ENCODE data around the gene KIF1B. TPM values are rescaled to one million over a fixed set of nuclear protein-coding genes. Genes with fewer than 3 reads are reported as not detected.
A peak's percentile ranks its signal among the peaks of the same experiment; 100 is the strongest.

The KIF1B gene
- total and polyA plus RNA-seq, 2 donors (not counting 1 experiment from before 2014, with no cell fraction given), result 3.5 to 16.4 TPM

GRCh38 chr1:10173582-10173981 lies 36.8 kb upstream of the KIF1B start:
- H3K4me2 ChIP-seq (replicated peaks; ENCODE audit: low read depth, low read length, poor library complexity, severe bottlenecking), result no peak overlapping the region
- 75% methylated on average over 9 of the region's 10 CpGs for whole genome bisulfite sequencing (ENCODE audit: insufficient coverage)
- ATAC-seq (ENCODE audit: low read depth) (peak; percentile 14), DNase-seq (peak; percentile 39)
- no peaks in the 10 kb centered on the region for H3K4me1 ChIP-seq (ENCODE audit: control insufficient read depth in 2 of 2, insufficient read depth in 2 of 2, low read length in 2 of 2)
- no peak overlapping the region for H3K4me3 ChIP-seq (ENCODE audit: control extremely low read depth in 1 of 5, extremely low read depth in 1 of 5, insufficient read depth in 1 of 5, low read depth in 2 of 5, low read length in 4 of 5)
- H3K79me2 ChIP-seq (ENCODE audit: control insufficient read depth, insufficient read depth, low read length), result no peaks in the 10 kb centered on the region
- H3K27me3 Mint-ChIP-seq, result no peaks in the 10 kb centered on the region
- no peak overlapping the region for H3K9ac ChIP-seq (ENCODE audit: low read length)
- TF ChIP-seq CTCF (IDR thresholded peaks at IDR 0.05) (no peak), EZH2 (IDR thresholded peaks at IDR 0.05; ENCODE audit: borderline replicate concordance, insufficient read depth, low read depth, low read length, poor library complexity, severe bottlenecking) (no peak)
- H3K27me3 ChIP-seq (replicated peaks in 1 of 4; ENCODE audit: control extremely low read depth in 1 of 4, control insufficient read depth in 3 of 4, insufficient read depth in 4 of 4, low read length in 3 of 4), result no peaks in the 10 kb centered on the region
- no peak overlapping the region for H3K27ac Mint-ChIP-seq
- no peaks in the 10 kb centered on the region for H3K9me3 ChIP-seq (ENCODE audit: control extremely low read depth in 1 of 3, control insufficient read depth in 2 of 3, insufficient read depth in 1 of 3, low read length in 2 of 3)
- intact Hi-C loops (cut with micrococcal nuclease), result no loop called here
- H3K36me3 ChIP-seq (replicated peaks in 1 of 2; ENCODE audit: control extremely low read depth in 1 of 2, control insufficient read depth in 1 of 2, extremely low read depth in 1 of 2, insufficient read depth in 2 of 2, low read length in 1 of 2), result peaks cover 2 to 33% of the 10 kb centered on the region in 2 experiments
- H3K27ac ChIP-seq (ENCODE audit: low read length in 2 of 2), result no peak overlapping the region
- no peaks in the 10 kb centered on the region for H4K20me1 ChIP-seq (ENCODE audit: control insufficient read depth, insufficient read depth, low read length, poor library complexity, severe bottlenecking)
- ChIA-PET POLR2A (no interaction called here), CTCF (no interaction called here)
- no peak overlapping the region for H3K4me3 Mint-ChIP-seq
- peaks cover 4% of the 10 kb centered on the region for H3K4me1 Mint-ChIP-seq
- H3K9me3 Mint-ChIP-seq (ENCODE audit: insufficient read depth), result peaks cover 5% of the 10 kb centered on the region
- no peak overlapping the region for H2AFZ ChIP-seq (ENCODE audit: insufficient read depth, low read depth, low read length, poor library complexity, severe bottlenecking)

GRCh38 chr1:10177876-10178275 lies 32.5 kb upstream of the KIF1B start:
- Mint-ChIP-seq H3K27me3 (no peaks in the 10 kb centered on the region), H3K4me3 (no peak overlapping the region), H3K9me3 (ENCODE audit: insufficient read depth) (peaks cover 5% of the 10 kb centered on the region), H3K27ac (peak overlapping the region; percentile 20), H3K4me1 (no peaks in the 10 kb centered on the region)
- no peak overlapping the region for H3K9ac ChIP-seq (ENCODE audit: low read length)
- ChIA-PET CTCF (interaction anchor here (1.3 kb wide), 1 partner anchor 31 kb away, joined by 3 read pairs; no protein-coding TSS in a partner anchor), POLR2A (no interaction called here)
- intact Hi-C loops (cut with micrococcal nuclease), result no loop called here
- TF ChIP-seq EZH2 (IDR thresholded peaks at IDR 0.05; ENCODE audit: borderline replicate concordance, insufficient read depth, low read depth, low read length, poor library complexity, severe bottlenecking), result no peak
- no peaks in the 10 kb centered on the region for H3K9me3 ChIP-seq (ENCODE audit: control extremely low read depth in 1 of 3, control insufficient read depth in 2 of 3, insufficient read depth in 1 of 3, low read length in 2 of 3)
- no peak overlapping the region for H3K4me3 ChIP-seq (ENCODE audit: control extremely low read depth in 1 of 5, extremely low read depth in 1 of 5, insufficient read depth in 1 of 5, low read depth in 2 of 5, low read length in 4 of 5)
- H3K27ac ChIP-seq (ENCODE audit: low read length in 2 of 2), result no peak overlapping the region
- H3K27me3 ChIP-seq (replicated peaks in 1 of 4; ENCODE audit: control extremely low read depth in 1 of 4, control insufficient read depth in 3 of 4, insufficient read depth in 4 of 4, low read length in 3 of 4), result no peaks in the 10 kb centered on the region
- H2AFZ ChIP-seq (ENCODE audit: insufficient read depth, low read depth, low read length, poor library complexity, severe bottlenecking), result no peak overlapping the region
- no peak for ATAC-seq (ENCODE audit: low read depth)
- no peak overlapping the region for H3K4me2 ChIP-seq (replicated peaks; ENCODE audit: low read depth, low read length, poor library complexity, severe bottlenecking)
- no peaks in the 10 kb centered on the region for H3K4me1 ChIP-seq (ENCODE audit: control insufficient read depth in 2 of 2, insufficient read depth in 2 of 2, low read length in 2 of 2)
- 80% methylated on average over 1 of the region's 5 CpGs for WGBS (ENCODE audit: insufficient coverage)
- no peak for DNase-seq
- H3K79me2 ChIP-seq (ENCODE audit: control insufficient read depth, insufficient read depth, low read length), result no peaks in the 10 kb centered on the region
- no peaks in the 10 kb centered on the region for H4K20me1 ChIP-seq (ENCODE audit: control insufficient read depth, insufficient read depth, low read length, poor library complexity, severe bottlenecking)
- H3K36me3 ChIP-seq (replicated peaks in 1 of 2; ENCODE audit: control extremely low read depth in 1 of 2, control insufficient read depth in 1 of 2, extremely low read depth in 1 of 2, insufficient read depth in 2 of 2, low read length in 1 of 2), result peaks cover 2 to 26% of the 10 kb centered on the region in 2 experiments

Measured in B cell (primary cell).